HUES48 (cell line): Measurements from ENCODE around the gene CNN1.
"Not testable (repeated sequence)": the region's sequence is repeated elsewhere in the genome, so short reads cannot be mapped to it uniquely, and the experiment has no call there.

Experiments used
- H3K27ac ChIP-seq: one replicate; pipeline ENCODE4 v1.7.0; 2013; ENCODE audit warnings: low read depth, low read length, inconsistent platforms
- H3K27me3 ChIP-seq: 2 replicates; pipeline ENCODE4 v1.6.1; 2013; ENCODE audit warnings: mild to moderate bottlenecking, low read length; ENCODE audit not compliant: control insufficient read depth, insufficient read depth
- H3K36me3 ChIP-seq: 2 replicates; pipeline ENCODE4 v1.6.1; 2013; ENCODE audit warnings: low read length; ENCODE audit not compliant: control insufficient read depth, insufficient read depth
- H3K4me1 ChIP-seq: 2 replicates; pipeline ENCODE4 v1.6.1; 2013; ENCODE audit warnings: mild to moderate bottlenecking, low read length; ENCODE audit not compliant: control insufficient read depth, insufficient read depth
- H3K4me3 ChIP-seq: 2 replicates; pipeline ENCODE4 v1.5.1; 2013; ENCODE audit warnings: mild to moderate bottlenecking, low read depth, low read length
- H3K9ac ChIP-seq: 2 replicates; pipeline ENCODE4 v1.6.1; 2013; ENCODE audit warnings: mild to moderate bottlenecking, low read depth, low read length, moderate library complexity
- H3K9me3 ChIP-seq: 2 replicates; pipeline ENCODE4 v1.6.1; 2013; ENCODE audit warnings: low read length; ENCODE audit not compliant: control insufficient read depth, insufficient read depth

The CNN1 gene

GRCh38 chr19:11554160-11554559, 15.5 kb downstream of the CNN1 start:
- Histone ChIP-seq H3K9me3 (no peaks in the 10 kb centered on the region), H3K9ac (no peak overlapping the region), H3K4me1 (no peaks in the 10 kb centered on the region), H3K27me3 (no peaks in the 10 kb centered on the region), H3K4me3 (no peak overlapping the region), H3K27ac (no peak overlapping the region), H3K36me3 (peaks cover 38% of the 10 kb centered on the region)

DNA sequence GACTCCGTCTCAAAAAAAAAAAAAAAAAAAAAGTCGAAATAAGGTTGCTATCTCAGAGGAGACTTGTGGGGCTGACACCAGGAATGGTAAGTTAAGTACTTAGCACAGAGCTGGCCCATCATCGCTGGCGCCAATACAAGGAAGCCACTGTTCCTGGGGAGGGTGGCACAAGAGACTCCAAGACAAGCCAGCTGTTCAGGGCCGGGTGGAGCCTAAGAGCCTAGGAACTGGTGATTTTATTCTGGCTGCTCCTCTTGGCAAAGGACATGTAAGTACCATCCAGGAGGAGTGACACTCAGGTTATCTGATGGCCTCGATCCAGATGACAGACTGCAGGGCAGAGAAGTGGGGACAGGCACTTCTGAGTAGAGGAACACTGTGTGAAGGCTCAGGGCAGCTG, 16.6 kb downstream of the CNN1 start:
- Histone ChIP-seq H3K27me3 (no peaks in the 10 kb centered on the region), H3K36me3 (peaks cover 32% of the 10 kb centered on the region), H3K9me3 (no peaks in the 10 kb centered on the region), H3K27ac (no peak overlapping the region), H3K9ac (no peak overlapping the region), H3K4me1 (no peaks in the 10 kb centered on the region), H3K4me3 (no peak overlapping the region)

DNA sequence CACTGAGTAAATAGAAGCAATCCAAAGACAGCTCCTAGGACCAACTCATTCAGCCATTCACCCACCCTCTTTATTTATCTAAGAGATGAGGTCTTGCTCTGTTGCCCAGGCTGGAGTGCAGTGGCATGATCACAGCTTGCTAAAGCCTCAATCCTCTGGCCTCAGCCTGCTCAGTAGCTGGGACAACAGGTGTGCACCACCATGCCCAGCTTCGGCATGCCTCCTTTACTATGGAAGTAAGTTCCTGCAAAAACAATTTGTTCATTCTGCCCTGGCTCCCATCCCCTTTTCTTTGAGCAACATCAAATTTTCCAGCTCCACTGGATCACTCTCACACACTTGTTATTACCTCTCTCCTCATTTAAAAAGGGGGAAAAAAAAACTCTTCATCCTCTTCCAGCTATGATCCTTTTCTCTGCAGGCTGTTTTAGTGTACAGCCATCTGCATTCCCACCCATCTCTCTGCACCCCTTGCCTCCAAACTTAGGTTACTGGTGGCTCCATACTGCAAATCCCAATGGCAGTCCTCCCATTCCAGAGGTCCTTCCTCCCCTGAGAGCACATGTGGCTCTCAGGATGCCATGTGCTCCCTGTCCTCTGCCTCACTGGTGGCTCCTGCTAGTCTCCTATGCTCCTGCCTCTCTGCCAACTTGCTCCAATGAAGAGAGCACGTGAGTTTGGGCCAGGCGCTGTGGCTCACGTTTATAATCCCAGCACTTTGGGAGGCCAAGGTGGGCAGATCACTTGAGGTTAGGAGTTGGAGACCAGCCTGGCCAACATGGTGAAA, 18.2 kb downstream of the CNN1 start:
- H3K9ac ChIP-seq: no peak overlapping the region

DNA sequence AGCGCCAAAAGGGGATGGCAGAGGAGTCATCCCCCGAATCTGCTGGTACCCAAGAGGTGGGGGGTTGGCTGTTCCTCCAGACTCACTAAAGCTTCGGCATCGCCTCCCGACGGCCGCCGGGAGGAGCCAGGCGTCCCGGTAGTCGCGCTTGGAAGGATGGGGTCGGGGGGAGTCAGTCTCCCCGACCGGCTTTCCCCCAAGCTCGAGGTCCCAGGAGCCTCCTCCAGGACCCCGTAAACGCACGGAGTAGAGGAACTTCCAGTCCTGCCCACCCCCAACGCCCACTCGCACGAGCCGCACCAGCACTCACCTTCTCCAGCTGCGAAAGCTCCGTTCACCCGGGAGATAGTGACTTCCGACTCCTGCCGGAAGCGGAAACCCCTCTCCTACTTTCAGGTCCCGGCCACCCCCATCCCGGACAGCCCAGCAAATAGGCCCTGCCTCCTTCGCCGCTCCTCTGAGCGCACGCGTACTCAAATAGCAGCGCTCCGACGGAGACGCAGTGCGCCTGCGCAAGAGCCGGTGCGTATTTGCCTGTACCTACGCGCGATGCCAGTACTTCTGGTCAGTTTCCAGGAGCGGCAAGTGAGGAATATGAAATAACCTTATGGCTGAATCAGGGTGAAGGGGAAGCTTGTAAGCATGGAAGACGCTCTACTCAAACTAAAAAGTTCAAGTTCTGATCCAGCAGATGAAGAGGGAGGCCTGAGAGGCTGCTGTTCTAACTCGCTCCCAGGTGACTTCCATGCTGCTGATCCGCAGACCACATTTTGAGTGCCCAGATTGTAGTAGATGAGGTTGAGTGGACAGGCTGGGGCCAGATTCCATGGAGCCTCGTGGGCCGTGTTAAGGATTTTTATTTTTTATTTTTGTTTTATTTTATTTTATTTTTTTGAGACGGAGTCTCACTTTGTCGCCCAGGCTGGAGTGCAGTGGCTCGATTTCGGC, 20.5 kb downstream of the CNN1 start, which contains the start of gene ELOF1:
Gene ELOF1 (minus strand): TSS at position 350 of the 948 bp plus-strand sequence. CDS start 4,883 bp downstream, outside the sequence.
- H3K9me3 ChIP-seq: no peaks in the 10 kb centered on the region
- no peaks in the 10 kb centered on the region for H3K4me1 ChIP-seq
- H3K4me3 ChIP-seq: peak within 1 kb of the TSS; percentile 96
- peak within 1 kb of the TSS; percentile 67 for H3K27ac ChIP-seq
- H3K9ac ChIP-seq: peak within 1 kb of the TSS; percentile 79
- peaks cover 13% of the 10 kb centered on the region for H3K36me3 ChIP-seq
- no peaks in the 10 kb centered on the region for H3K27me3 ChIP-seq

More for the DNA sequence above, 18.2 kb downstream of the CNN1 start:
- no peak overlapping the region for H3K27ac ChIP-seq
- no peaks in the 10 kb centered on the region for H3K9me3 ChIP-seq
- H3K4me1 ChIP-seq: no peaks in the 10 kb centered on the region
- H3K27me3 ChIP-seq: no peaks in the 10 kb centered on the region
- no peak overlapping the region for H3K4me3 ChIP-seq
- peaks cover 32% of the 10 kb centered on the region for H3K36me3 ChIP-seq

GRCh38 chr19:11560404-11561051, 21.9 kb downstream of the CNN1 start:
- H3K9ac ChIP-seq: no peak overlapping the region
- peaks cover 4% of the 10 kb centered on the region; the same call in 1 of the 2 replicates for H3K36me3 ChIP-seq
- no peak overlapping the region for H3K4me3 ChIP-seq
- H3K27ac ChIP-seq: no peak overlapping the region
- H3K9me3 ChIP-seq: no peaks in the 10 kb centered on the region
- H3K27me3 ChIP-seq: no peaks in the 10 kb centered on the region
- H3K4me1 ChIP-seq: no peaks in the 10 kb centered on the region

DNA sequence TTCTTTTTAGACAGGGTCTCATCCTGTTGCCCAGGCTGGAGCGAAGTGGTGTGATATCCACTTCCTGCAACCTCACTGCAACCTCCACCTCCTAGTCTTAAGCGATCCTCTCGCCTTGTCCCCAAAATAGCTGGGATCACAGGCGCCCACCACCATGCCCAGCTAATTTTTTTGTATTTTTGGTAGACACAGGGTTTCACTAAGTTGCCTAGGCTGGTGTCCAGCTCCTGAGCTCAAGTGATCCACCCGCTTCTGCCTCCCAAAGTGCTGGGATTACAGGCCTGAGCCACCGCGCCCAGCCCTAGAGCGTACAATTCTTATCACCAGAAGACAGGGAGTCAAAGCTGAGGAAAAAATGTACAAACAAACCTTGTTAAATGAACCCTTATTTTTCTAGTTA, 24.9 kb downstream of the CNN1 start:
- Histone ChIP-seq H3K36me3 (no peaks in the 10 kb centered on the region), H3K9me3 (no peaks in the 10 kb centered on the region), H3K27me3 (no peaks in the 10 kb centered on the region), H3K9ac (no peak overlapping the region), H3K4me3 (no peak overlapping the region), H3K4me1 (no peaks in the 10 kb centered on the region), H3K27ac (no peak overlapping the region)

DNA sequence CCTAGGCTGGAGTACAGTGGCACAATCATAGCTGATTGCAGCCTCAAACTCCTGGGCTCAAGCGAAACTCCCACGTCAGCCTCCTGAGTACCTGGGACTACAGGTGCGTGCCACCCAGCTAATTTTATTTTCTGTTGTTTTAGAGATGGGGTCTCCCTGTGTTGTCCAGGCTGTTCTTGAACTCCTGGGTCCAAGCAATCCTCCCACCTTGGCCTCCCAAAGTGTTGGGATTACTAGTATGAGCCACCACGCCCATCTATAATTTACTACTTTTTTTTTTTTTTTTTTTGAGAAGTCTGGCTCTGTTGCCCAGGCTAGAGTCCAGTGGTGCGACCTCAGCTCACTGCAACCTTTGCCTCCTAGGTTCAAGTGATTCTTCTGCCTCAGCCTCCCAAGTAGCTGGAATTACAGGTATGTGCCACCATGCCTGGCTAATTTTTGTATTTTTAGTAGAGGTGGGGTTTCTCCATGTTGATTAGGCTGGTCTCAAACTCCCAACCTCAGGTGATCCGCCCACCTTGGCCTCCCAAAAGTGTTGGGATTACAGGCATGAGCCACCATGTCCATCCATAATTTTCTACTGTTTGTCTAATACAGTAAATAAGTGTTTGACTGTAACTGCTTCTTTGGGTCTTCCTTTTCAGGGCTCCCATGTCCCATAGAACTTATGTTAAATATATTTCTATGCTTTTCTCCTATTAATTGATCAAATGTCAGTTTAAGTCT, 25.6 kb downstream of the CNN1 start:
- not testable (repeated sequence) for H3K4me3 ChIP-seq, H3K9ac ChIP-seq, H3K36me3 ChIP-seq, H3K9me3 ChIP-seq, H3K27ac ChIP-seq, H3K4me1 ChIP-seq, H3K27me3 ChIP-seq

GRCh38 chr19:11565649-11565980, 27.0 kb downstream of the CNN1 start:
- H3K4me1 ChIP-seq, H3K36me3 ChIP-seq, H3K27ac ChIP-seq, H3K27me3 ChIP-seq, H3K4me3 ChIP-seq, H3K9me3 ChIP-seq, H3K9ac ChIP-seq: not testable (repeated sequence)

DNA sequence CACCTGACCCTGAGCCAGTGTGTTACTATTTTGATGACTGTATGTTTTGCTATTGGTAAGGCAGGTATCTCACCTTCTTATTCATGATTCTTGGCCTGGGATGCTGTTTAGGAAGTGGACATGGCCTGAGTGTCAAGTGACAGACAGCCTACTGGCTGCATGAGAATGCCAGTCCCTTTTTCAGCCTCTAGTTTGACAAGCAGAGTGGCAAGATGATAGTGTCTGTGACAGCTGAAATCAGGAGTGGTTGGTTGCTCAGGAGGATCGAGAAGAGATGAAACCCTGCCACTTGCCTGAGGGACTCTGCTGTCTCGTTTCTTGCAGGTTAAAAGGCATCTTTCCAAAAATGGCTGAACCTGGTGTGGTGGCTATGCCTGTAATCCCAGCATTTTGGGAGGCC, 27.5 kb downstream of the CNN1 start:
- Histone ChIP-seq H3K27ac (no peak overlapping the region), H3K36me3 (no peaks in the 10 kb centered on the region), H3K4me1 (no peaks in the 10 kb centered on the region), H3K27me3 (no peaks in the 10 kb centered on the region), H3K9ac (no peak overlapping the region), H3K4me3 (no peak overlapping the region), H3K9me3 (no peaks in the 10 kb centered on the region)

DNA sequence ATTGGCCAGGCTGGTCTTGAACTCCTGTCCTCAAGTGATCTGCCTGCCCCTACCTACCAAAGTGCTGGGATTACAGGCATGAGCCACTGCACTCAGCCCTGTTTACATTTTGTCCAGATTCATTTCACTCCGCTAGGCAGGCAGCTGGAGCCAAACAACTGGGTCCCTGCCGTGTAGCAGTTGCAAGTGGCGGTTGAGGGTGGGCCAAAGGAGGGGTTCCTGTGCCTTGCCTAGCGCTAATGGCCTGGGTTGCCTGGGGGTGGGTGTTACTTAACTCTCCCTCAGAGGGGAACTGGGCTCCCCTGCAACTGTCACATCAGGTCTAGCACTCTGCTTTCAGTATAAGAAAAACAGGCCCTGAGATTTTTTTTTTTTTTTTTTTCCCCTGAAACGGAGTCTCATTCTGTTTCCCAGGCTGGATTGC, 31.4 kb downstream of the CNN1 start:
- Histone ChIP-seq H3K4me3 (no peak overlapping the region), H3K36me3 (no peaks in the 10 kb centered on the region), H3K9me3 (no peaks in the 10 kb centered on the region), H3K9ac (no peak overlapping the region), H3K27ac (no peak overlapping the region), H3K4me1 (no peaks in the 10 kb centered on the region), H3K27me3 (no peaks in the 10 kb centered on the region)
